Stimulated activated naive CD8-positive, alpha-beta T cell treated with anti-CD3 and anti-CD28 coated beads, Interleukin-15, Interleukin-2, amounts not matched to agents 100 ng/mL and 50 ng/mL, for 24 hours (primary cell): Measurements from ENCODE around the gene DACH1.
"Not testable (repeated sequence)": the region's sequence is repeated elsewhere in the genome, so short reads cannot be mapped to it uniquely, and the experiment has no call there.

Experiments used
- H3K27ac Mint-ChIP-seq: one replicate; pipeline ENCODE4 v1.8.0; 2021; ENCODE audit warnings: mild to moderate bottlenecking, mixed read lengths
- H3K27me3 Mint-ChIP-seq: one replicate; pipeline ENCODE4 v1.8.0; 2021; ENCODE audit warnings: mixed read lengths
- H3K36me3 Mint-ChIP-seq: one replicate; pipeline ENCODE4 v1.8.0; 2021; ENCODE audit warnings: low read depth, mixed read lengths
- H3K4me1 Mint-ChIP-seq: one replicate; pipeline ENCODE4 v1.8.0; 2021; ENCODE audit warnings: low read depth, mixed read lengths
- H3K4me3 Mint-ChIP-seq: one replicate; pipeline ENCODE4 v1.8.0; 2021; ENCODE audit warnings: mild to moderate bottlenecking, mixed read lengths
- H3K9me3 Mint-ChIP-seq: one replicate; pipeline ENCODE4 v1.8.0; 2021; ENCODE audit warnings: mixed read lengths

DACH1 gene

GRCh38 chr13:71860547-71861138 lies 6.4 kb downstream of the DACH1 start:
- no peak overlapping the region for H3K27ac Mint-ChIP-seq
- H3K27me3 Mint-ChIP-seq, result peaks cover 37% of the 10 kb centered on the region
- H3K36me3 Mint-ChIP-seq, result no peaks in the 10 kb centered on the region
- H3K4me3 Mint-ChIP-seq, result no peak overlapping the region
- no peaks in the 10 kb centered on the region for H3K9me3 Mint-ChIP-seq
- H3K4me1 Mint-ChIP-seq, result peaks cover 12% of the 10 kb centered on the region

DNA sequence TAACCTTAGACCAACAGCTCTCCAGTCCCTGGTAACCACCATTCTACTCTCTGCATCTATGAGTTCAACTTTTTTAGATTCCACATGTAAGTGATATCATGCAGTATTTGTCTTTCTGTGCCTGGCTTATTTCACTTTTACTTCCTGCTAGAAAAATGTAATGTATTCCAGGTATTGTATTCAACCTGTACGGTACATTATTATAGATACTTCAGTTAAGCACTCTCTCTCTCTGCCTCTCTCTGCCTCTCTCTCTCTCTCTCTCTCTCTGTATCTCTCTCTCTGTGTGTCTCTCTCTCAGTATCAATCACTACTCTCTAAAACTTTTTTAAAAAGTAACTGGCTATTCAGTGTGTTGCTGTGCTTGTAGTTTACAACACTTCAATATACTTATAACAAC lies 8.4 kb downstream of the DACH1 start:
- Mint-ChIP-seq H3K36me3 (no peaks in the 10 kb centered on the region), H3K27me3 (peaks cover 22% of the 10 kb centered on the region), H3K9me3 (no peaks in the 10 kb centered on the region), H3K27ac (no peak overlapping the region), H3K4me3 (no peak overlapping the region), H3K4me1 (no peaks in the 10 kb centered on the region)

DNA sequence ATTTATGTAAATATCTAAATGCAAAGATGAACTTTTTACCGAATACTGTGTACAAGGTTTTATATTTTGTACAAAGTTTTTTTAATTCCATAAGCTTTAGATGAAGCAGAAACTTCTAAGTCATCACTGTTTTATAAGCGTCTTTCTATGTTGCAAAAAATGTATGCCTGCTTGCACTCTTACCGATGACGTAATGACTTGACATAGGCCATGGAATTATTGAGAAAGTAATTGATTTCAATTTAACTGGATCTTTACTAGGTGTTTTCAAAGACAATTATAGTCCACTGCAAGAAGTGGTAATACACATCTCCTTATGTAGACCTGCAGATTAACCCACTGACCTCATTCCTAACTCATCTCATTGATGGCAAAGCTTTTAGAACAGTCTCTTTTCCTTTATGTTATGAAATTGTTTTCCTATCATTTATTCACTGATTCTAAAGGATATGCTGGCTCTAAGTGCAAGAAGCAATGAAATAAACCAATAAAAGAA lies 10.4 kb downstream of the DACH1 start:
- Mint-ChIP-seq H3K27ac (no peak overlapping the region), H3K4me1 (no peaks in the 10 kb centered on the region), H3K27me3 (peaks cover 9% of the 10 kb centered on the region)

GRCh38 chr13:71854401-71854800 lies 12.6 kb downstream of the DACH1 start:
- Mint-ChIP-seq H3K27me3 (peaks cover 4% of the 10 kb centered on the region), H3K36me3 (no peaks in the 10 kb centered on the region), H3K4me1 (no peaks in the 10 kb centered on the region), H3K4me3 (no peak overlapping the region), H3K27ac (no peak overlapping the region), H3K9me3 (no peaks in the 10 kb centered on the region)

More for the DNA sequence above, 10.4 kb downstream of the DACH1 start:
- Mint-ChIP-seq H3K9me3 (no peaks in the 10 kb centered on the region), H3K4me3 (no peak overlapping the region), H3K36me3 (no peaks in the 10 kb centered on the region)

- peaks cover 2% of the 10 kb centered on the region for H3K27me3 Mint-ChIP-seq
- no peaks in the 10 kb centered on the region for H3K9me3 Mint-ChIP-seq
- no peaks in the 10 kb centered on the region for H3K4me1 Mint-ChIP-seq
- H3K27ac Mint-ChIP-seq, result no peak overlapping the region
- H3K36me3 Mint-ChIP-seq, result no peaks in the 10 kb centered on the region
- H3K4me3 Mint-ChIP-seq, result no peak overlapping the region
Measured at GRCh38 chr13:71853725-71854124, 13.3 kb downstream of the DACH1 start.

GRCh38 chr13:71852736-71853135 lies 14.3 kb downstream of the DACH1 start:
- H3K27me3 Mint-ChIP-seq, result no peaks in the 10 kb centered on the region
- H3K36me3 Mint-ChIP-seq, result no peaks in the 10 kb centered on the region
- no peak overlapping the region for H3K4me3 Mint-ChIP-seq
- H3K27ac Mint-ChIP-seq, result no peak overlapping the region
- no peaks in the 10 kb centered on the region for H3K4me1 Mint-ChIP-seq
- H3K9me3 Mint-ChIP-seq, result no peaks in the 10 kb centered on the region

- Mint-ChIP-seq H3K9me3 (no peaks in the 10 kb centered on the region), H3K27ac (no peak overlapping the region), H3K4me3 (no peak overlapping the region)
Measured at GRCh38 chr13:71851498-71852409, 15.2 kb downstream of the DACH1 start.

GRCh38 chr13:71842003-71842402 lies 25.0 kb downstream of the DACH1 start:
- H3K36me3 Mint-ChIP-seq, result no peaks in the 10 kb centered on the region
- no peaks in the 10 kb centered on the region for H3K27me3 Mint-ChIP-seq

More at GRCh38 chr13:71851498-71852409, 15.2 kb downstream of the DACH1 start:
- Mint-ChIP-seq H3K4me1 (no peaks in the 10 kb centered on the region), H3K27me3 (no peaks in the 10 kb centered on the region), H3K36me3 (no peaks in the 10 kb centered on the region)

DNA sequence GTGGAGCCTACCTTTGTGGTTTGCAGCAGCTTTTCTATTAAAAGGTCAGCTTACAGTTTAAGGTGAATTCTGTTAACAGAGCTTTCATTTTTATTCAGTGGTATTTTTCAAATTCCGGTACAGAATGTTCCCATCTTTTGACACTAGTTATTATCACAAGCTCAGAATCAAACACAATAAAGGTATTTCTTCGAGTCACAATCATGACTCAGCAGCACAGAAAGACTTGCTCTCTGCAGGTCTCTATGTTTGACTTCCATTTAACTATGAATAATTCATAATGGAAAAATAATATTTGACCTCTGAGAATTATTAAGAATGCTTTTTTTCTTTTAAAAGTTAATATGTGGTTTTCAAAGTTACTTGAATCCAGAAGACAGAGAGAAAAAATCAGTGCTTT lies 28.2 kb downstream of the DACH1 start:
- peaks cover 7% of the 10 kb centered on the region for H3K9me3 Mint-ChIP-seq
- H3K27ac Mint-ChIP-seq, result no peak overlapping the region
- H3K36me3 Mint-ChIP-seq, result no peaks in the 10 kb centered on the region
- no peak overlapping the region for H3K4me3 Mint-ChIP-seq
- H3K27me3 Mint-ChIP-seq, result no peaks in the 10 kb centered on the region
- H3K4me1 Mint-ChIP-seq, result no peaks in the 10 kb centered on the region

More at GRCh38 chr13:71842003-71842402, 25.0 kb downstream of the DACH1 start:
- no peak overlapping the region for H3K4me3 Mint-ChIP-seq
- no peak overlapping the region for H3K27ac Mint-ChIP-seq
- H3K4me1 Mint-ChIP-seq, result no peaks in the 10 kb centered on the region
- H3K9me3 Mint-ChIP-seq, result no peaks in the 10 kb centered on the region

DNA sequence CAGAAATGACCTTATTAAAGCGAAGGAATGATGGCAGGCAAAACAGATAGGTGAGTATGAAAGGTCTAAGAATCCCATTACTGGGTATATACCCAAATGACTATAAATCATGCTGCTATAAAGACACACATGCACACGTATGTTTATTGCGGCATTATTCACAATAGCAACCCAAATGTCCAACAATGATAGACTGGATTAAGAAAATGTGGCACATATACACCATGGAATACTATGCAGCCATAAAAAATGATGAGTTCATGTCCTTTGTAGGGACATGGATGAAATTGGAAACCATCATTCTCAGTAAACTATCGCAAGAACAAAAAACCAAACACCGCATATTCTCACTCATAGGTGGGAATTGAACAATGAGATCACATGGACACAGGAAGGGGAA lies 29.4 kb downstream of the DACH1 start:
- H3K9me3 Mint-ChIP-seq, result not testable (repeated sequence)

DNA sequence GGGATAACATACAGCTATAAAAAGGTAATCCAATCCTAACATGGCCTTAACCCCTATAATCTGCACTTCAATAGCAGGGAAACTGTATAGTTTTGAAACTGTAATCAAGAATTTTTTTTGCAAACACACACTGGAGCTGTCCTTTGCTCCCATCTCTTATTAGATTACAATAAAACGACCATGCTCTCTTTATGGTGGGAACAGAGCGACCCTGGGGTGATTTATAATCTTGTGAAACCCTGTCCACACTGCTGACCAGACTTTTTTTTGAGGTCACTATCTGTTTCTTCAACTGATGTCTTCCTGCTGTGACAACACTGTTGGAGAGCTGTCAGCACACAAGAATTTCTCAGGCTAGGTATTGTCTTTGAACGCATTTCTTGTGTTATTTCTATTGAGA lies 35.3 kb downstream of the DACH1 start:
- Mint-ChIP-seq H3K36me3 (no peaks in the 10 kb centered on the region), H3K27ac (no peak overlapping the region), H3K4me3 (no peak overlapping the region), H3K9me3 (peaks cover 10% of the 10 kb centered on the region), H3K4me1 (no peaks in the 10 kb centered on the region), H3K27me3 (peaks cover 8% of the 10 kb centered on the region)

More for the DNA sequence above, 29.4 kb downstream of the DACH1 start:
- H3K4me3 Mint-ChIP-seq, H3K27me3 Mint-ChIP-seq, H3K4me1 Mint-ChIP-seq, H3K36me3 Mint-ChIP-seq, H3K27ac Mint-ChIP-seq: not testable (repeated sequence)

- no peaks in the 10 kb centered on the region for H3K36me3 Mint-ChIP-seq
- no peaks in the 10 kb centered on the region for H3K4me1 Mint-ChIP-seq
- peaks cover 4% of the 10 kb centered on the region for H3K9me3 Mint-ChIP-seq
- H3K27ac Mint-ChIP-seq, result no peak overlapping the region
- no peak overlapping the region for H3K4me3 Mint-ChIP-seq
- H3K27me3 Mint-ChIP-seq, result peaks cover 8% of the 10 kb centered on the region
Measured at GRCh38 chr13:71830736-71831135, 36.3 kb downstream of the DACH1 start.

- Mint-ChIP-seq H3K27ac (no peak overlapping the region), H3K9me3 (peaks cover 4% of the 10 kb centered on the region), H3K4me1 (no peaks in the 10 kb centered on the region), H3K27me3 (peaks cover 8% of the 10 kb centered on the region), H3K4me3 (no peak overlapping the region), H3K36me3 (no peaks in the 10 kb centered on the region)
Measured at GRCh38 chr13:71830323-71830722, 36.7 kb downstream of the DACH1 start.

DNA sequence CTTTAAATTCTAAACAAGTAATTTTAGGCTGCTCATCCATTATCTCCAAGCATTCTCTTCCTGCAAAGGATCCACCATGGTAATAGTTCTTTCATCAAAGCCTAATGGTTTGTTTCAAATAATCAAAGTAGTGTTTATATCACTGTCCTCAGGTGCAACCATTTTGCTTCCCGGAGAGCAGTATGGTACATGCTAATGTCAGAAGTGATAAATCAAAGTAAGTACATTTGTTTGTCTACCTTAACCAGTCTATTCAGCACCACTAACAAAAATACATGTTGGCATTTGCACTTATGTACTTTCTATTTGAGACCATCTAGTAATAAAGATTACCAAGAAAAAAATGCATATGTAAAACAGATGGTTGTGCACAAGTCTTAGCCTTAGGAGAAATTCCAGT lies 37.5 kb downstream of the DACH1 start:
- Mint-ChIP-seq H3K27ac (no peak overlapping the region), H3K4me1 (no peaks in the 10 kb centered on the region), H3K36me3 (no peaks in the 10 kb centered on the region), H3K27me3 (peaks cover 8% of the 10 kb centered on the region), H3K4me3 (no peak overlapping the region), H3K9me3 (peaks cover 4% of the 10 kb centered on the region)

- H3K9me3 Mint-ChIP-seq, result peaks cover 4% of the 10 kb centered on the region
- H3K4me3 Mint-ChIP-seq, result no peak overlapping the region
- H3K4me1 Mint-ChIP-seq, result no peaks in the 10 kb centered on the region
- H3K36me3 Mint-ChIP-seq, result no peaks in the 10 kb centered on the region
- H3K27me3 Mint-ChIP-seq, result peaks cover 8% of the 10 kb centered on the region
- H3K27ac Mint-ChIP-seq, result no peak overlapping the region
Measured at GRCh38 chr13:71828564-71828963, 38.4 kb downstream of the DACH1 start.
